NAMALWA (cell line): ENCODE data around the gene FOXK2.

Experiments
- DNase-seq: peaks from one replicate; pipeline ENCODE4 v3.0.0-alpha.2; 2015; ENCODE audit warnings: low spot score

The FOXK2 gene

GRCh38 chr17:82642022-82642421 is 122.5 kb downstream of the FOXK2 start:
- no peak for DNase-seq

DNA sequence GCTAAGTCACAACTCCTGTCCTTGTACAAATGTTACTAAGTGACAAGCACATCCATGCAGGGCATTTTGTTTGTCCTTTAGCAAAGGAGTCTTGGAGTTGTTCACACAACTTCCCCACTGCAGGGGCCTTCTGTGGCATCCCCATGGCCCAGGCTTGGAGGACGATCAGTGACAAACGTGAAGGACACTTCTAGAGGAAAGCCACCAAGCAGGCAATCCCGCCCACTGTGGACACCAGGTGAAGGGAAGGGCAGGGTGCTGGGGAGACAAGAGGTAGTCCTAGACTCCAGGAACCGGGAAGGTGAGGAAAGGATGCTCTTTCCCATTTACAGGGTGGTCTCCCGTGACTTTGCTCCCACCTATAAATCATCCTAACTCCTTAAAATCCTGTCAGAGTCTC is 124.6 kb downstream of the FOXK2 start:
- no peak for DNase-seq

GRCh38 chr17:82645516-82645915 is 126.0 kb downstream of the FOXK2 start:
- DNase-seq: no peak

DNA sequence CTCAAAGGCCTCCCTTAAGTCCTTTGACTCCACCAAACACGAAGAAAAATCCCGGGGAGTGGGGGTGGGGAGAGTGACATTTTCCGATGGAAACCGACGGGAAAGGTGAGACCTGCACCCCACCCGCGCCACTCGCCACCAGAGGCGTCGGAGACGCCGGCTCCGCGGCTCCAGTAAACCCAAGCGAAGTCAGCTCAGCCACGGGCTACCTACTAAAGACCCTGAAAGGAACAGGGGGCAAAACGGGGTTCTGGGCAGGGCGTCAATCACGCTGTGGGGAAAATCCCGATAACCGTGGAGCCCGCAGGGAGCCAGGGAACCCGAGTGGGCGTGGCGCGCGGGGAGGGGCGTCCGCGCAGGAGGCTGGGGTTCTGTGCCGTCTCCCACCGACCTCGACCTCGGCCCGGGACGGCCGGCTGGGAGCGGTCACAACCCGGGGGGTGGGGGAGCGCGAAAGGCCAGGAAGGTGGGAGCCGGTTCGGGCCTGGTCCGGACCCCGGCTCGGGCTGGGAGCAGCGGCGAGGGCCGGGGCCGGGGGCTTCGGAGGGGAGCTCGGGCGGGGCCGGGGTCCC is 128.1 kb downstream of the FOXK2 start:
- peak; percentile 46 for DNase-seq

GRCh38 chr17:82648165-82648668 is 128.7 kb downstream of the FOXK2 start, which contains the start of gene WDR45B:
Gene WDR45B (minus strand): TSS chr17:82648444. CDS start chr17:82648340, 104 bp downstream.
- peak; percentile 91 for DNase-seq

DNA sequence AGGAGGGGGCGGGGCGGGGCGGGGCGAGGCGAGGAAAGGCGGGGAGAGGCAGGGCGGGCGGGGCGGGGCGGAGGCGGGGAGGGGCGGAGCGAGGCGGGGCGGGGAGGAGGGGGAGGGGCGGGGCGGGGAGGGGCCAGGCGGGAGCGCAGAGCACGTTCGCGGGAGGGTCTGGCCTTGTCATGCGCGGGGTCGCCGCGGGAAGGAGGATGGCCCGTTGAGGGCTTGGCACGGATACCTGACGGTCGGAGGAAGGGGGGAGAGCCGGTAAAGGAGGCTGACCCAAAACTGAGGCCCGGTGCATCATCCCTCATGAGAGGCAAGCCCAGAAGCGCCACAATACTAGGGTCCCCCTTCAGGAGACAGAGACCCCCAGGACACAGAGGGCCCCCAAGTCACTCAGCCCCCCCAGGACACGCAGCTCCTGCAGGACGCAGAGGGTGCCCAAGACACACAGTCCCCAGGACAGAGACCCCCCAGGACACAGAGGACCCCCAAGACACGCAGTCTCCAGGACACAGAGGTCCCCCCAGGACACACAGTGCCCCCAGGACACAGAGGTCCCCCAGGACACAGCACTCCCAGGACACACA is 129.3 kb downstream of the FOXK2 start:
- DNase-seq: peak; percentile 35

GRCh38 chr17:82649501-82650261 is 130.1 kb downstream of the FOXK2 start:
- DNase-seq: no peak

DNA sequence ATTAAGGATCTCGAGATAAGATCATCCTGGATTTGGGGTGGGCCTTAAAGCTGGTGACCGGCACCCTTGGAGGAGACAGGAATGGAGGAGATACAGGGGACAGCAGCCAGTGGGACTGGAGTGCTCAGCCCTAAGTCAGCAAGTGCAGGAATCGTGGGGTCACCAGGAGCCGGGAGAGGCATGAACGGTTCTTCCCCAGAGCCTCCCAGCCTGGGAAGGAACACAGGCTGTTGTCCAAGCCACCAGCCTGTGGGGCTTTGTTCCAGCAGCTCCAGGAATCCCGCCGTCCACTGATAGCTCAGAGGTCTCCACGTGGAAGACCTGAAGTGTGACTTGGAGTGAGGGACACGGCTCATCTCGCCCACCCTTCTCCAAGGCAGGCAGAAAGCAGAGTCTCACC is 131.2 kb downstream of the FOXK2 start:
- DNase-seq: no peak

GRCh38 chr17:82653651-82654528 is 134.4 kb downstream of the FOXK2 start:
- no peak for DNase-seq
